ENCODE results near the gene HBS1L. TPM values are rescaled to one million over a fixed set of nuclear protein-coding genes. Genes with fewer than 3 reads are reported as not detected.

The HBS1L gene
- total RNA-seq, 1 experiment from 2014 or later: 89.4 TPM

GRCh38 chr6:134932098-134932497 lies 122.5 kb downstream of the HBS1L start:
- ChIA-PET RAD21 (ENCODE audit: low non-redundant PET in 1 of 2, low total read pairs in 2 of 2, uncharacterized antibody in 2 of 2, unreplicated experiment in 2 of 2) (no interaction called here), POLR2A (no interaction called here), CTCF (interaction anchor here (1.4 kb wide), 1 partner anchor 9 kb away, joined by 5 read pairs; no protein-coding TSS in a partner anchor)
- Histone ChIP-seq H3K27me3 (ENCODE audit: insufficient read depth, low read length) (no peaks in the 10 kb centered on the region), H3K9me3 (ENCODE audit: control insufficient read depth in 1 of 2, insufficient read depth in 1 of 2, low read depth in 1 of 2, low read length in 2 of 2) (no peaks in the 10 kb centered on the region), H3K9ac (ENCODE audit: low read length) (no peak overlapping the region), H3K27ac (ENCODE audit: low read depth, low read length) (no peak overlapping the region), H2AFZ (ENCODE audit: low read depth, low read length, poor library complexity, severe bottlenecking) (no peak overlapping the region), H3K36me3 (ENCODE audit: control insufficient read depth in 1 of 2, insufficient read depth in 2 of 2, low read length in 2 of 2) (no peaks in the 10 kb centered on the region), H3K4me1 (ENCODE audit: control insufficient read depth in 1 of 2, insufficient read depth in 2 of 2, low read length in 2 of 2) (no peaks in the 10 kb centered on the region), H3K79me2 (ENCODE audit: insufficient read depth, low read length) (no peaks in the 10 kb centered on the region), H3K4me2 (ENCODE audit: low read length) (no peak overlapping the region), H3K4me3 (replicated peaks in 1 of 2; ENCODE audit: low read depth in 1 of 2, low read length in 2 of 2) (no peak overlapping the region), H4K20me1 (ENCODE audit: insufficient read depth) (no peaks in the 10 kb centered on the region), H3K9me2 (ENCODE audit: insufficient read depth) (no peaks in the 10 kb centered on the region)
- no peak for TF ChIP-seq REST (IDR thresholded peaks at IDR 0.05; ENCODE audit: low read depth)
- no peak for TF ChIP-seq POLR2AphosphoS5 (IDR thresholded peaks at IDR 0.05; ENCODE audit: low read depth, low read length)
- TF ChIP-seq POLR2A (IDR thresholded peaks at IDR 0.05; ENCODE audit: borderline replicate concordance, extremely low read depth, insufficient read depth, insufficient read length): no peak
- no peak for TF ChIP-seq FOSL1 (IDR thresholded peaks at IDR 0.05; ENCODE audit: low read depth)
- no peak for TF ChIP-seq ZBTB33 (IDR thresholded peaks at IDR 0.05; ENCODE audit: extremely low read depth, insufficient replicate concordance, low read length)
- no peak for TF ChIP-seq YY1 (IDR thresholded peaks at IDR 0.05; ENCODE audit: extremely low read depth, insufficient replicate concordance, low read depth, low read length)
- no peak for TF ChIP-seq SIN3A (IDR thresholded peaks at IDR 0.05; ENCODE audit: low read depth)
- no peak for TF ChIP-seq SP1 (IDR thresholded peaks at IDR 0.05; ENCODE audit: low read depth)
- no peak for TF ChIP-seq ATF3 (IDR thresholded peaks at IDR 0.05)
- TF ChIP-seq JUND (IDR thresholded peaks at IDR 0.05): no peak
- TF ChIP-seq SRF (IDR thresholded peaks at IDR 0.05; ENCODE audit: low read depth): no peak
- TF ChIP-seq ZNF274 (IDR thresholded peaks at IDR 0.05; ENCODE audit: low read depth, low read length): no peak
- no peak for TF ChIP-seq CTCF (IDR thresholded peaks at IDR 0.05 in 2 of 3, conservative IDR thresholded peaks at IDR 0.05 in 1 of 3; ENCODE audit: borderline replicate concordance in 1 of 3, insufficient read depth in 1 of 3, low read depth in 2 of 3, low read length in 2 of 3)
- no peak for TF ChIP-seq ZFX (IDR thresholded peaks at IDR 0.05)
- TF ChIP-seq CBX3 (IDR thresholded peaks at IDR 0.05; ENCODE audit: low read depth): no peak
- TF ChIP-seq EGR1 (IDR thresholded peaks at IDR 0.05; ENCODE audit: low read depth): no peak
- TF ChIP-seq MAX (IDR thresholded peaks at IDR 0.05): no peak
- TF ChIP-seq EZH2phosphoT487 (IDR thresholded peaks at IDR 0.05; ENCODE audit: borderline replicate concordance): no peak
- no peak for TF ChIP-seq TCF7L2 (IDR thresholded peaks at IDR 0.05; ENCODE audit: borderline replicate concordance, extremely low read depth, insufficient read depth, insufficient read length)
- TF ChIP-seq CEBPB (IDR thresholded peaks at IDR 0.05; ENCODE audit: low read depth): no peak
- BruUV-seq (replicated peaks): no TSS peak
- ATAC-seq: no peak
- DNase-seq (ENCODE audit: low read depth, low spot score): no peak
- intact Hi-C loops (cut with micrococcal nuclease): no loop called here
